Pancreas (tissue), 10 donors: ENCODE data around the gene PRRC2A. TPM values are rescaled to one million over a fixed set of nuclear protein-coding genes. Genes with fewer than 3 reads are reported as not detected.

Source experiments
- ATAC-seq, 4 donors: fragments of 200-7000 bp; cut with Tn5 transposase; one replicate each; pipeline versions ENCODE4 v1.8.0 to v1.9.1; 2020; ENCODE audit warnings: mild to moderate bottlenecking in 4 of 4, moderate library complexity in 4 of 4
- DNase-seq, 6 donors: peaks; one replicate each; pipeline ENCODE4 v3.0.0-alpha.2; 2020
- FAIRE-seq: peaks from 2 replicates; lab custom pipeline; 2012; peaks lifted over from hg19 to GRCh38; lab: Jason Lieb, UNC
- H3K27ac ChIP-seq, 4 donors: fragments of 200-600 bp; sonication (generic); 1 replicate in 3 of 4; 2 replicates in 1 of 4; pipeline versions ENCODE4 v1.5.0 to v1.8.0; 2020
- H3K27me3 ChIP-seq, 4 donors: fragments of 200-600 bp; one replicate each; pipeline ENCODE4 v1.8.0; 2021
- H3K36me3 ChIP-seq, 3 donors: fragments of 200-600 bp; sonication (generic) in 1 of 3; one replicate each; pipeline versions ENCODE4 v1.5.0 to v1.8.0; 2020 to 2021
- H3K4me1 ChIP-seq, 3 donors: fragments of 200-600 bp; one replicate each; pipeline ENCODE4 v1.8.0; 2021
- H3K4me3 ChIP-seq, 4 donors: fragments of 200-600 bp; sonication (generic) in 2 of 4; one replicate each; pipeline versions ENCODE4 v1.5.0 to v1.8.0; 2020 to 2021
- H3K9me3 ChIP-seq, 4 donors: fragments of 200-600 bp; one replicate each; pipeline ENCODE4 v1.8.0; 2021
- WGBS, 2 donors: extraction: QIAGEN DNeasy Blood & Tissue Kit; methylation state at CpG; one replicate each; pipeline ENCODE4 v1.1.7; 2013; 5-methylcytosine and 5-hydroxymethylcytosine counted together
- intact Hi-C, 3 donors: fragments of 100-400 bp; cut with DNase I; formaldehyde crosslinking; loops; one replicate each; pipeline versions ENCODE4 v1.11.1 to v1.14.2; 2022
- polyA plus RNA-seq, 2 donors: library from polyadenylated mRNA; stranded (reverse); fragments of 200-250 nt; gene quantifications; one replicate each; pipeline ENCODE4 v1.2.3, GENCODE V29; 2013
- total RNA-seq, 6 donors: library from RNA; stranded (reverse); fragmentation: NEBNext Ultra II Directional in 4 of 6; extraction: Animal tissue kit (Norgen Biotek cat#: 25700) in 4 of 6; gene quantifications; one replicate each; pipeline versions ENCODE4 v1.2.1 to v1.2.4, GENCODE V29; 2021 to 2023
- TF ChIP-seq, protein P1 (sequence below), 4 donors: fragments of 200-600 bp; sonication (generic) in 3 of 4; IDR thresholded peaks; one replicate each; pipeline versions ENCODE4 v1.5.0 to v1.8.0; 2021; ENCODE audit warnings: antibody characterized with exemption in 4 of 4
- donor health status: healthy with polysubstance abuse.
- donor health status: DM: no; HTN: no; CAD: no; lungs with moderate emphysema.
- donor health status: DM: no; HTN: no; CAD: no.
- donor health status: control.
- donor health status: control.
- donor health status: Bipolar disorder and iron deficiency.
- donor health status: DM: yes; HTN: yes; CAD: no.
- donor health status: DM: no; HTN: no; CAD: no.
- donor health status: DM: no; HTN: no; CAD: no.
- donor health status: DM: yes; HTN: yes; CAD: no.

Gene PRRC2A
- total and polyA plus RNA-seq, 8 donors, result 45.3 to 144 (median 76.6) TPM

DNA sequence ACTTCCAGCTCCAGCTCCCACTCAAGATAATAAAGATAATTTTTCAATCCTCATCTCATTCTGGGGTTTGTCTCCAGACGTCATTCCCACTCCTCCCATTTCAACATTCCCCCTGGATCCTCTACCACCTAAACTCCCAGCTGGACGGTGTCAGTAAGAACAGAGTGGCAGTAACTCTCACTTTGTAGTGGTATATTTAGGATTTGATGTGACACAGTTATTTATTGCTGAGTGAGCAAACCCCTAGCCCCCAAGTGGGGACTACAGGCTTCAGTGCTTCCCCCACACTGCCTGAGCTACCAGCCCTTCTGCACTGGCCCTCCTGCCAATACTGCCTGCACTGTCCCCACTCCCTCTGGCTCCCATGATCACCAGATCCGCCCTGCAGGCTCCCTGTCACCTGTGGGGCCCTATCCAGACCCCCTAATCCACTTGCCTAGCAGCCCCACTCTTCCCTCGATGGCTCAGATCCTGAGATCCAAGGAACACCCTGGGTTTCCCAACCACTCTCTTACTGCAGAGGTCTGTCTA, 37.7 kb downstream of the PRRC2A start:
- H3K9me3 ChIP-seq, result no peaks in the 10 kb centered on the region
- 72 to 79% methylated on average over 4 of the region's 4 CpGs for WGBS, 2 donors
- ATAC-seq (no peak), FAIRE-seq (no peak), DNase-seq (no peak)
- TF ChIP-seq, protein P1, sequence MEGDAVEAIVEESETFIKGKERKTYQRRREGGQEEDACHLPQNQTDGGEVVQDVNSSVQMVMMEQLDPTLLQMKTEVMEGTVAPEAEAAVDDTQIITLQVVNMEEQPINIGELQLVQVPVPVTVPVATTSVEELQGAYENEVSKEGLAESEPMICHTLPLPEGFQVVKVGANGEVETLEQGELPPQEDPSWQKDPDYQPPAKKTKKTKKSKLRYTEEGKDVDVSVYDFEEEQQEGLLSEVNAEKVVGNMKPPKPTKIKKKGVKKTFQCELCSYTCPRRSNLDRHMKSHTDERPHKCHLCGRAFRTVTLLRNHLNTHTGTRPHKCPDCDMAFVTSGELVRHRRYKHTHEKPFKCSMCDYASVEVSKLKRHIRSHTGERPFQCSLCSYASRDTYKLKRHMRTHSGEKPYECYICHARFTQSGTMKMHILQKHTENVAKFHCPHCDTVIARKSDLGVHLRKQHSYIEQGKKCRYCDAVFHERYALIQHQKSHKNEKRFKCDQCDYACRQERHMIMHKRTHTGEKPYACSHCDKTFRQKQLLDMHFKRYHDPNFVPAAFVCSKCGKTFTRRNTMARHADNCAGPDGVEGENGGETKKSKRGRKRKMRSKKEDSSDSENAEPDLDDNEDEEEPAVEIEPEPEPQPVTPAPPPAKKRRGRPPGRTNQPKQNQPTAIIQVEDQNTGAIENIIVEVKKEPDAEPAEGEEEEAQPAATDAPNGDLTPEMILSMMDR (IDR thresholded peaks at IDR 0.05), result no peak
- H3K4me1 ChIP-seq, result peaks cover 10 to 24% (median 17%) of the 10 kb centered on the region in 3 donors
- intact Hi-C loops, result no loop called here
- H3K27ac ChIP-seq, result no peak overlapping the region
- H3K4me3 ChIP-seq, result peak overlapping the region in 1 of 4 donors; percentile 66
- H3K27me3 ChIP-seq, result no peaks in the 10 kb centered on the region
- no peaks in the 10 kb centered on the region for H3K36me3 ChIP-seq

DNA sequence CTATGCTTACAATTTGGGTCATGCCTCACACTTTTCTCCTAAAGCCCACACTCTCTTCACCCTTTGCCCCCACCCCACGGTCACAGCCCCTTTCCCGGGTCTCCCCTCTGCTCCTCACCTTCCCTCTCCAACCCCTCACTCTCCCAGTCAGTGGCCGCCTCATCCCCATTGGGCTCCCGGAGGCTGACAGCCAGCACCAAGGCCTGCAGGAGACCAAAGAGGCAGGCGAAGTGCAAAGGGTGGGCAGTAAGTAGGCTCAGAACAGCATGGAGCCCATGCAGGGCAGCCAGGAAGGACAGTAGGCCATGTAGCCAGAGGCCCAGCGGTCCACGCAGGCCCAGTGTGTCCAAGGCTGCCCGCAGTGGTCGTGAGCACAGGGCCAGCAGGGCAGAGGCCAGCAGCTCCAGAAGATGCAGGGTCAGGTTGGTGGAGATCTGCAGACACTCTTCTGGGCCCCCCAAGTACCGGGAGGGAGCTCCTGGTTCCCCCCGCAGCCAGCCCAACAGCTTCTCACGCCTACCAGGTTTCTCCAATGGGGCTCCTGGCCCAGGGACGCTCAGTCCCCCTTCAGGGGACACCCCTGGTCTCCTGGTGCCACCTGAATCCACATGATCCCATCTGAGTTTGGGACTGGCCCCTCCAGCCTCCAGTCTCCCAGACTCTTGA, 38.6 kb downstream of the PRRC2A start:
- no peaks in the 10 kb centered on the region for H3K36me3 ChIP-seq
- peak overlapping the region in 3 of 4 donors; percentile 50 to 66 (median 63) for H3K4me3 ChIP-seq
- ATAC-seq (no peak), FAIRE-seq (no peak), DNase-seq (no peak)
- no peaks in the 10 kb centered on the region for H3K9me3 ChIP-seq
- intact Hi-C loops, result no loop called here
- TF ChIP-seq, protein P1 (IDR thresholded peaks at IDR 0.05), result no peak
- WGBS, 2 donors, result 73 to 75% methylated on average over 13 of the region's 13 CpGs
- H3K27ac ChIP-seq, result no peak overlapping the region
- H3K4me1 ChIP-seq, result peaks cover 19 to 27% (median 26%) of the 10 kb centered on the region in 3 donors
- H3K27me3 ChIP-seq, result no peaks in the 10 kb centered on the region

DNA sequence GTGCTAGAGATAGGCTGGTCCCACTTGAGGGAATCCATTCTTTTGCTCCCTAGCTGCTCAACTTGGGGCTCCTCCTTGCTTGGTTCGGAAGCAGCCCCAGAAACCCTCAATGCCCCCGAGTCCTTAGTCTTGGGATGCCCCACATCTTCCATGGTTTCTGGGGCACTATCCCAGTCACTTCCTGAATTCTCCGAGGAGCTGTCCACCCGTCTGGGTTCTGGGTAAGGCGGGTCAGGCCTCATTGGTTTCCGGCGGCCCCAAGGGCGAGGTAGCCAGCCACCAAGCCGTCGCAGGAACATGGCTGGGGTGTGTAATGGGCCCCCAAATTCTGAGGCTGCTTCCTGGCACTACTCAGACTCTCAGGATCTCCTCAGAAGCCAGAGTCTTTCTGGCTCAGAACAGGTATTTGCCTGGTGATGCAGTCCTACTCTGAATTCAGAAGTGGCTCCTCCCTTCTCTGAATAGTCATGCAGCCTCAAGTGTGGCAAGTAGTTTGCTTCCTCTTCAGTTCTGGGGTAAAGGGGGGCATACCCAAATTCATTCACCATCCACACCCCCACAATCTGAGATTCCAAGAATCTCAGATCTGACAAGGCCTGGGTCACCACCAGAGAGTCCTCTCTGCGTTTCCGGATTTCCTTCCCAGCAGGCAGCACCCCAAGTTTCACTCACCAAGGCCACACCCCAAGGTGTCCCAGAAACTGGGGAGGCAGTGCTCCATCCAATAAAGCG, 39.3 kb downstream of the PRRC2A start:
- intact Hi-C loops, result no loop called here
- no peaks in the 10 kb centered on the region for H3K27me3 ChIP-seq
- peak; percentile 25 to 39 (median 37) for ATAC-seq
- H3K4me1 ChIP-seq, result peaks cover 21 to 30% (median 27%) of the 10 kb centered on the region in 3 donors
- no peaks in the 10 kb centered on the region for H3K36me3 ChIP-seq
- 8% methylated on average over 13 of the region's 13 CpGs for WGBS, 2 donors
- FAIRE-seq, result no peak
- peak in 1 of 6 donors; percentile 33 for DNase-seq
- H3K27ac ChIP-seq, result peak overlapping the region; percentile 63 to 79 (median 66)
- peak overlapping the region; percentile 50 to 76 (median 64) for H3K4me3 ChIP-seq
- TF ChIP-seq, protein P1 (IDR thresholded peaks at IDR 0.05), result no peak
- H3K9me3 ChIP-seq, result no peaks in the 10 kb centered on the region

DNA sequence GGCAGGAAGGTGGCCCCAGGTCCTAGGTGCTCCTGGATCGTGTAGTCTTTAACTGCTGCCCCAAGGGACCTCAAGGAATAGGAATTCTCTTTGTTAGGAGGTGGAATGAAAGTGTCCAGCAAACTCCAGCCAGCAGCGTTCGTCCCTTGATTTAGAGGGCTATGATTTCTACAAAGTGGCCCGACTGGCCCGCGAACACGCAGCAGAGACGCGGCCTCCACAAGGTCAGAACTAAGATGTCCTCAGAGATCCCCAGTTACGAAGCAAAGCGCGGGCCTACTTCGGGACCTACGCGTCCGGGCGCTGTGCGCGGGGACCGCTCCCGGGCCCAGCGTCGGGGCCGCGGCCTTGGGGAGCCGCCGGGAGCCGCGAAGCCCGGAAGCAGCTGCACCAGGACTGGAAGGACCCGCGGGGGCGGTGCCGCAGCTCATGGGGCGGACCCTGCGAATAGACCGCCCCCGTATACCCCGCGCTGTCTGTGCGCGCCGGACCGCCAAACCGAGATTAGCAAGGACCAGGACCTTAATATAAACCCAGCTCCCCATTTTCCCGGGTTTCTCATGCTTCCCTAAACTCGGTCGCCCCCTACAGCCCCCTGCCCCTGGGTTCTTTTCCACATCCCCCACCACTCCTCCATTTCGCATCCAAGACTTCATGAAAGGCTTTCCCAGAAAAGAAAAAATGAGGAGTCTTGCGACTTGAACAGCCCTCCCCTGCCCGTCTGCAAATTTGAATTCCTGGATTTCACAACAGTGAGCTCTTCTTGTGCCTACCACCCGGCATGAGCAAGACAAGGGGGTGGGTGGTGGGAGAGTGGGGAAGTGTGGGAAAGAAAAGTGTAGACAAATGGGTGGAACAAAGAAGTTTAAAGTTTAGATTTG, 40.1 kb downstream of the PRRC2A start, which contains the start of gene C6orf47:
TSS of gene C6orf47 (minus strand) at position 398 of the 881 bp plus-strand sequence. CDS start 831 bp downstream, outside the sequence.
- WGBS, 2 donors, result 0% methylated on average over 41 to 52 of the region's 52 CpGs
- TF ChIP-seq, protein P1 (IDR thresholded peaks at IDR 0.05), result no peak
- FAIRE-seq (no peak), ATAC-seq (peak; percentile 78 to 84 (median 82)), DNase-seq (peak; percentile 82 to 94 (median 85))
- Histone ChIP-seq H3K36me3 (no peaks in the 10 kb centered on the region), H3K27me3 (no peaks in the 10 kb centered on the region), H3K4me1 (peaks cover 21 to 30% (median 27%) of the 10 kb centered on the region in 3 donors), H3K9me3 (no peaks in the 10 kb centered on the region), H3K27ac (peak within 1 kb of the TSS; percentile 63 to 79 (median 66)), H3K4me3 (peak within 1 kb of the TSS; percentile 50 to 76 (median 64))
- intact Hi-C loops, result no loop called here
